ENCODE results near the gene DST.

Gene DST

DNA sequence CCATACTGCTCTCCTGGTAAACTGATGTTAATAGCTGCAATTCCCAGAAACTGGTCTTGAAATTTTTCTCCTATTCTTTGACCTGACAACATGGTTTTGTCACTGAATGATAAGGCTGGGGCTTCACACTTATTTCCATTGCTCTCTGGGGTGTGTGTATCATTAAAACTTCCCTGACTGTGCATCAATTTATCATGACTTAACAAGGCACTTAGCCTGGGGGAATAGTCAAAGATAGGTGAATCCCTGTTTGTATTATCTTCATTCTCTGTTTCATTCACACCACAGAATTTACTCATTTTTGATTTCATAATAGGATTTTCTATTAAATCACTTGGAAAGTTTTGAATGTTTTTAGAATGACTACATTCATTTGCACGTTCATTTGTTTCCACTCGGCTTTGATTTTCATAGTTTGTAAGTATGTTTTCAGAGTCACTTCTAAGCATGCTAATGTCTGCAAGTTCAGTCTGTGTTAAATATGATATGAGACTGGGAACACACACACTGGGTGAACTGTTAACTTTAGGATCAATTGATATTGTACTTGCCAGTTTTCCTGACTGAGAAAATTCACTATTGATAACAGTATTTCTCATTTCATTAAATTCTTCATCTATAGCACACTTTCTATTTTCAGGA lies 35.5 kb downstream of the DST start:
- DNase-seq (ENCODE audit: low read depth) = no peak
- TF ChIP-seq, protein P1, sequence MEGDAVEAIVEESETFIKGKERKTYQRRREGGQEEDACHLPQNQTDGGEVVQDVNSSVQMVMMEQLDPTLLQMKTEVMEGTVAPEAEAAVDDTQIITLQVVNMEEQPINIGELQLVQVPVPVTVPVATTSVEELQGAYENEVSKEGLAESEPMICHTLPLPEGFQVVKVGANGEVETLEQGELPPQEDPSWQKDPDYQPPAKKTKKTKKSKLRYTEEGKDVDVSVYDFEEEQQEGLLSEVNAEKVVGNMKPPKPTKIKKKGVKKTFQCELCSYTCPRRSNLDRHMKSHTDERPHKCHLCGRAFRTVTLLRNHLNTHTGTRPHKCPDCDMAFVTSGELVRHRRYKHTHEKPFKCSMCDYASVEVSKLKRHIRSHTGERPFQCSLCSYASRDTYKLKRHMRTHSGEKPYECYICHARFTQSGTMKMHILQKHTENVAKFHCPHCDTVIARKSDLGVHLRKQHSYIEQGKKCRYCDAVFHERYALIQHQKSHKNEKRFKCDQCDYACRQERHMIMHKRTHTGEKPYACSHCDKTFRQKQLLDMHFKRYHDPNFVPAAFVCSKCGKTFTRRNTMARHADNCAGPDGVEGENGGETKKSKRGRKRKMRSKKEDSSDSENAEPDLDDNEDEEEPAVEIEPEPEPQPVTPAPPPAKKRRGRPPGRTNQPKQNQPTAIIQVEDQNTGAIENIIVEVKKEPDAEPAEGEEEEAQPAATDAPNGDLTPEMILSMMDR (IDR thresholded peaks at IDR 0.05; ENCODE audit: low read depth, low read length, missing control alignments) = no peak
- in situ Hi-C loops (cut with HindIII; ENCODE audit: low sequenced_read_pairs) = no loop called here
- H3K4me3 ChIP-seq (ENCODE audit: low read depth, low read length) = no peak overlapping the region

DNA sequence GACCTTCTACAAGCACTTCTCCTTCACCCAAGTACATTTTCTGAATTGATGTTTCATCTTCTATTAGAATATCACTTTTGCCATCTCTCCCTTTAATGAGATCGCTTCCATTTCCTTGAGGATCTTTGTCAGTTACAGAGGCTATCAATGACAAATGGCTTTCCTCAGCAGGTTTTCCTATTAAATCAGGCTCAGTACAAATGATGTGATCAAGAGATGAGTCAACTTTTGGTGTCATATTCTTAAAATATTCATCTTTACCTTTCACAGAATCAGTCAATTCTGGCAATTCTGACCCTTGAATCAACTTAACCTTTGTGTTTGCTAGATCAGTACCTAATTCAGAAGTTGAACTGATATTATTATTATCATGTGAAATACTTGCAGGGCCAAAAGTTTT lies 37.3 kb downstream of the DST start:
- in situ Hi-C loops (cut with HindIII; ENCODE audit: low sequenced_read_pairs) = no loop called here
- no peak overlapping the region for H3K4me3 ChIP-seq (ENCODE audit: low read depth, low read length)
- TF ChIP-seq, protein P1 (IDR thresholded peaks at IDR 0.05; ENCODE audit: low read depth, low read length, missing control alignments) = no peak
- no peak for DNase-seq (ENCODE audit: low read depth)

GRCh38 chr6:56604186-56604585 lies 38.5 kb downstream of the DST start:
- in situ Hi-C loops (cut with HindIII; ENCODE audit: low sequenced_read_pairs) = no loop called here
- no peak for DNase-seq (ENCODE audit: low read depth)
- H3K4me3 ChIP-seq (ENCODE audit: low read depth, low read length) = no peak overlapping the region
- TF ChIP-seq, protein P1 (IDR thresholded peaks at IDR 0.05; ENCODE audit: low read depth, low read length, missing control alignments) = no peak

- in situ Hi-C loops (cut with HindIII; ENCODE audit: low sequenced_read_pairs) = no loop called here
- TF ChIP-seq, protein P1 (IDR thresholded peaks at IDR 0.05; ENCODE audit: low read depth, low read length, missing control alignments) = no peak
- no peak for DNase-seq (ENCODE audit: low read depth)
- no peak overlapping the region for H3K4me3 ChIP-seq (ENCODE audit: low read depth, low read length)
Measured at GRCh38 chr6:56601390-56601789, 41.3 kb downstream of the DST start.

GRCh38 chr6:56595490-56596122 lies 47.1 kb downstream of the DST start:
- peak; percentile 31 for DNase-seq (ENCODE audit: low read depth)
- no peak overlapping the region for H3K4me3 ChIP-seq (ENCODE audit: low read depth, low read length)
- TF ChIP-seq, protein P1 (IDR thresholded peaks at IDR 0.05; ENCODE audit: low read depth, low read length, missing control alignments) = peak; percentile 66
- in situ Hi-C loops (cut with HindIII; ENCODE audit: low sequenced_read_pairs) = no loop called here

- DNase-seq (ENCODE audit: low read depth) = no peak
- in situ Hi-C loops (cut with HindIII; ENCODE audit: low sequenced_read_pairs) = loop anchor here (5.0 kb wide), 1 partner anchor 242 kb away; no protein-coding TSS in a partner anchor
- H3K4me3 ChIP-seq (ENCODE audit: low read depth, low read length) = no peak overlapping the region
- TF ChIP-seq, protein P1 (IDR thresholded peaks at IDR 0.05; ENCODE audit: low read depth, low read length, missing control alignments) = no peak
Measured at GRCh38 chr6:56594699-56595098, 48.0 kb downstream of the DST start.

All from astrocyte of the cerebellum (primary cell).